Stimulated activated CD8-positive, alpha-beta memory T cell treated with anti-CD3 and anti-CD28 coated beads, Interleukin-7, amount 100 ng/mL, for 24 hours (primary cell): ENCODE measurements around the gene CTF1.
A peak's percentile ranks its signal among the peaks of the same experiment; 100 is the strongest.
"Not testable (repeated sequence)": the region's sequence is repeated elsewhere in the genome, so short reads cannot be mapped to it uniquely, and the experiment has no call there.

Source experiments
- DNase-seq: peaks from one replicate; pipeline ENCODE4 v3.0.0-alpha.2; 2020; ENCODE audit warnings: low read depth

CTF1 gene

GRCh38 chr16:30888856-30889499 is 7.4 kb upstream of the CTF1 start:
- DNase-seq, result no peak

GRCh38 chr16:30889721-30890120 is 6.7 kb upstream of the CTF1 start:
- DNase-seq, result no peak

- DNase-seq, result not testable (repeated sequence)
Measured at GRCh38 chr16:30891043-30891823, 5.2 kb upstream of the CTF1 start.

DNA sequence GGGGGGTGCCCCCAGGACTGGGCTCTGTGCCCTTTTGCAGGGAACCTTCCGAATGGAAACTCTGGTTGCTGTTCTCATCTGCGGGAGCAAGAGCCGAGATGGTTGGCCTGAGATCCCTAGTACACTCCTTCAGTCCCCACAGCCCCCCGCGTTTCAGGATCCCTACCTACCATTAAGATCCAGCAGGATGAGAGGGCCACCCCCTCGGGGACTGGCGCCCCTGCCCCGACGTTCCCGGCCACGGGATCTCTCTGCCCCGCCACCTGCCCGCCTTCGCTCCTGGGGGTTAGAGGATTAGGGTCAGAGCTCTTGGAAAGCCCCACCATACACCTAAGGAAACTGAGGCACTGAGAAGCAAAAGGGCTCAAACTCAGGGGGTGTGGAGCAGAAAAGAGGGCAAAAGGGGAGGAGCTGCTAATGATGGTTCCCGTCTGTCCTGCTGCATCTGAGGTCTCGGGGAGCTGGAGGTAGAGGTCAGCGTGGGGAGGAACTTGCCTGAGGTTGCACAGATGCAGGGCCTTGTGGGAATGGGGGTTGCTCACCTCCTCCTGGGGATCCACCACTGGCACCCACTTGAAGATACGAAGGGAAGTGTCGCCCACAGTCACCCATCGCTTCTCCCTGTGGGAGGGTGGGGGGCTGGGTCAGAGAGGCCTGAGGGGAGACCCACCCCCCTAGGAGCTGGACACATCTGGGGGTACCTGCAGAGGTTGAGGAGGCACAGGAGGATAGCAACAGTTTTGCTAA is 3.6 kb upstream of the CTF1 start:
- DNase-seq, result no peak

GRCh38 chr16:30893417-30893743 is 3.0 kb upstream of the CTF1 start:
- no peak for DNase-seq

GRCh38 chr16:30893744-30894539 is 2.5 kb upstream of the CTF1 start, which contains the start of gene BCL7C:
TSS of gene BCL7C (minus strand) at chr16:30894077. CDS start at chr16:30893944, 133 bp downstream.
- DNase-seq, result peak; percentile 67

- no peak for DNase-seq
Measured at GRCh38 chr16:30894540-30895368, 1.7 kb upstream of the CTF1 start.

- DNase-seq, result no peak
Measured at GRCh38 chr16:30895627-30896260, 670 bp upstream of the CTF1 start.

- DNase-seq, result peak; percentile 59
Measured at GRCh38 chr16:30896889-30897733, 697 bp downstream of the CTF1 start.

GRCh38 chr16:30899794-30900193 is 3.4 kb downstream of the CTF1 start:
- DNase-seq, result no peak

- DNase-seq, result no peak
Measured at GRCh38 chr16:30900588-30900987, 4.2 kb downstream of the CTF1 start.

GRCh38 chr16:30901201-30902028 is 5.0 kb downstream of the CTF1 start:
- no peak for DNase-seq

DNA sequence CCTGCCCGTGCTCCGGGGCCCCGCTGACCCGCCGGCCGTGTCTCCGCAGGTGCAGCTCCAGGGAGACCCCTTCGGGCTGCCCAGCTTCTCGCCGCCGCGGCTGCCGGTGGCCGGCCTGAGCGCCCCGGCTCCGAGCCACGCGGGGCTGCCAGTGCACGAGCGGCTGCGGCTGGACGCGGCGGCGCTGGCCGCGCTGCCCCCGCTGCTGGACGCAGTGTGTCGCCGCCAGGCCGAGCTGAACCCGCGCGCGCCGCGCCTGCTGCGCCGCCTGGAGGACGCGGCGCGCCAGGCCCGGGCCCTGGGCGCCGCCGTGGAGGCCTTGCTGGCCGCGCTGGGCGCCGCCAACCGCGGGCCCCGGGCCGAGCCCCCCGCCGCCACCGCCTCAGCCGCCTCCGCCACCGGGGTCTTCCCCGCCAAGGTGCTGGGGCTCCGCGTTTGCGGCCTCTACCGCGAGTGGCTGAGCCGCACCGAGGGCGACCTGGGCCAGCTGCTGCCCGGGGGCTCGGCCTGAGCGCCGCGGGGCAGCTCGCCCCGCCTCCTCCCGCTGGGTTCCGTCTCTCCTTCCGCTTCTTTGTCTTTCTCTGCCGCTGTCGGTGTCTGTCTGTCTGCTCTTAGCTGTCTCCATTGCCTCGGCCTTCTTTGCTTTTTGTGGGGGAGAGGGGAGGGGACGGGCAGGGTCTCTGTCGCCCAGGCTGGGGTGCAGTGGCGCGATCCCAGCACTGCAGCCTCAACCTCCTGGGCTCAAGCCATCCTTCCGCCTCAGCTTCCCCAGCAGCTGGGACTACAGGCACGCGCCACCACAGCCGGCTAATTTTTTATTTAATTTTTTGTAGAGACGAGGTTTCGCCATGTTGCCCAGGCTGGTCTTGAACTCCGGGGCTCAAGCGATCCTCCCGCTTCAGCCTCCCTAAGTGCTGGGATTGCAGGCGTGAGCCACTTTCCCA is 5.9 kb downstream of the CTF1 start:
- no peak for DNase-seq

- no peak for DNase-seq
Measured at GRCh38 chr16:30903002-30903401, 6.6 kb downstream of the CTF1 start.

GRCh38 chr16:30903596-30903995 is 7.2 kb downstream of the CTF1 start:
- no peak for DNase-seq

DNA sequence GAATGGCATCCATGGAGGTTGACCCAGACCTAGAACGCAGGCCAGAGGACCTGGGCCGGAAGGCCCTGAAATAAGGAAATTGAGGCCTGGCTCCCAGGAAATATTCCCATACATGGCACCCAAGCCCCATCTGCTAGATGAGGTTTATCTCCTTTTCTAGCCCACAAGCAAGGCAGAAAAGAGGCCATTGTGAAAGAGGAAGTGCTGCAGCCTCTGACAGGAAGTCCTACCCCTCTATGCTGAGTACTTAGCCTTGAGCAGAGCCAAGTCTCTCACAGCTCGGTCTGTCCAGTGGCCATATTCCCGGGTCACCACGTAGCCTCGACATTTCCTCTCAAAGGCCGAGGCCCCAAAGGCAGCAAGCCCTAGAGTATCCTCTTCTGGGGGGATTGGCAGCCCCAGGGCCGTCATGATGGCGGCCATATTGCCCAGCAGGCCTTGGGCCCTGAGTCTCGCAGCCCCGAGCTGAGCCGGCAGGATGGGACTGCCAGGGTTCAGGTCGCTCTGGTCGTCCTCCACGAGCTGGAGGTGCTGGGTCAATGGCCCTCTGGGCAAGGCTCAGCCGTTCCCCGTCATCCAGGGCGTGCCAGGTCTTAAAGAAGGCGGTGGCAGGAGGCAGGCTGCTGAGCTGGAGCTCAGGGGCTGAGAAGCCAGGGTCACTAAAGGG is 7.8 kb downstream of the CTF1 start:
- no peak for DNase-seq

GRCh38 chr16:30907064-30907463 is 10.7 kb downstream of the CTF1 start:
- DNase-seq, result no peak
